GM19023 (cell line): ENCODE measurements around the gene ARHGEF26.
A peak's percentile ranks its signal among the peaks of the same experiment; 100 is the strongest.
"Not testable (repeated sequence)": the region's sequence is repeated elsewhere in the genome, so short reads cannot be mapped to it uniquely, and the experiment has no call there.

Experiments used
- ATAC-seq: cut with Tn5 transposase; IDR thresholded peaks from one replicate; pipeline ENCODE4 v1.9.1; 2021; ENCODE audit warnings: mild to moderate bottlenecking, moderate library complexity; ENCODE audit not compliant: unreplicated experiment

ARHGEF26 gene

GRCh38 chr3:154120961-154121700 is at the start of gene ARHGEF26:
ARHGEF26 (plus strand) TSS chr3:154121390; CDS start chr3:154121993, 603 bp downstream.
- peak; percentile 62 for ATAC-seq

- ATAC-seq: no peak
Measured at GRCh38 chr3:154074966-154075365, 46.2 kb upstream of the ARHGEF26 start.

- no peak for ATAC-seq
Measured at GRCh38 chr3:154078672-154079071, 42.5 kb upstream of the ARHGEF26 start.

- no peak for ATAC-seq
Measured at GRCh38 chr3:154081305-154081704, 39.9 kb upstream of the ARHGEF26 start.

DNA sequence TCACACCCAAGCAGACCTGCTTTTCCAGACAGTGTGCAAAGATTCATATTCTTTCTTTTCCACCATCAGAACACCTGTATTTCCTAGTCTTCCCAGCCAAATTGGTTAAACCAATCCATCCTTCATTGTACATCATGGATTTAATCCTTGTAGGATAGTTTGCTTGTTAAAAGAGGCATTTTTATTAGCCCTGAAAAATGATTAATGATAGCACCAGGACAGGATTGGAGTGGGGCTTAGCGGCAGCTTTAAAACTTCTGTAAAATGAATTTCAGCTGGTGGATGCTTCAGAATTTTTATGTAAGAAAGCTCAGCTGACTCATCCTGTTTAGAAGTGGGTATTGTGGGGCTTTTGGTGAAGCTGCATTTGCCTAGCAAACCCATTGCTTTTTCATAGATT is 36.1 kb upstream of the ARHGEF26 start:
- ATAC-seq: no peak

DNA sequence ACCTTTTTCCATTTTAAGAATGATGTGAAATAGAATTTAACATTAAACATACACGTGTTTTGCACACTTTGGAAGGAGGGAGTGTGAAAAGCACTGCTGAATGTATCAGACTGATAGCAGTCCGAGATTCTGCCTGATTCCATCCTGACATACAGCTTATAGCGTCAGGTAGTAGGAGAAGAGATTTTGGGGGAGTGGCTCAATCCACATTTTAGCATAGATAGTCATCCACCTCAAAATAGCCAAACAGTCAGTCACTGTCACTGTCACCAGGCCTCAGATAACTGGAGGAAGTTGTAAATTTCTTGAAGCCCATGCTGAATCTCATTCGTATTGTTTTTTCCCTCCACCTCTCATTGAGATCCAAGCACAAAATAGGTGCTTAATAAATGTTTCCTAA is 35.4 kb upstream of the ARHGEF26 start:
- no peak for ATAC-seq

DNA sequence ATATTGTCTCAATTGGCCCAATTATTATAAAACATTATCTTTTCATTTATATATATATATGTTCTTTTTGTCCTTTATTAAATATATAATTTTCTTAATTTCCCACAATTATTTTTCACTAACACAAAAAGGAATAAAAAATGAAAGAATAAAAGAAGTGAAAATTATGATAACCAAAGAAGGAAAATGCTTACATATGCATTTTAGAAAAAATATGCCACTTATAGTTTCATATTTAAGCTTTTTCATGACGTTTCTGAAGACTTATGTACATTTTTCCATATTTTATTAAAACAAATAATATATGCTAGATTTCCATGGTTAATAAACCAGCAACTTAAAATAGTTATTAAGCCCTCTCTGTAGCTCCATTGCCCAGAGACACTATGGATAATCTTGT is 34.9 kb upstream of the ARHGEF26 start:
- no peak for ATAC-seq

GRCh38 chr3:154087756-154088480 is 33.3 kb upstream of the ARHGEF26 start:
- ATAC-seq: not testable (repeated sequence)

GRCh38 chr3:154089421-154090420 is 31.5 kb upstream of the ARHGEF26 start:
- ATAC-seq: no peak

DNA sequence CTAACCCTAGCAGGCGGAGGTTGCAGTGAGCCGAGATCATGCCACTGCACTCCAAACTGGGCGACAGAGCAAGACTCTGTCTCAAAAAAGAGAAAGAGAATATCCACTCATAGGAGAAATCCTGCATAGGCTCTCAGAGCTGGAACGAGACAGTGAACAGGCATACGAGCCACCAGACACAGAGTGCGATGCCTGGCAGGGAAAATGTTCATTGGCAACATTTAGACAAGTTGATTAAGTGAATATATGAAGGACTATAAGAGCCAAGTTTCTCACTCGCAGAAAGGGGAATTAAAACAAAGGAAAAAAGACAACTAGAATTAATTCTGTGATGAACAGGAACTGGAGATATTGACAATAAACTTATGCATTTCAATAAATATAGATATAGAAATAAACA is 27.1 kb upstream of the ARHGEF26 start:
- no peak for ATAC-seq

DNA sequence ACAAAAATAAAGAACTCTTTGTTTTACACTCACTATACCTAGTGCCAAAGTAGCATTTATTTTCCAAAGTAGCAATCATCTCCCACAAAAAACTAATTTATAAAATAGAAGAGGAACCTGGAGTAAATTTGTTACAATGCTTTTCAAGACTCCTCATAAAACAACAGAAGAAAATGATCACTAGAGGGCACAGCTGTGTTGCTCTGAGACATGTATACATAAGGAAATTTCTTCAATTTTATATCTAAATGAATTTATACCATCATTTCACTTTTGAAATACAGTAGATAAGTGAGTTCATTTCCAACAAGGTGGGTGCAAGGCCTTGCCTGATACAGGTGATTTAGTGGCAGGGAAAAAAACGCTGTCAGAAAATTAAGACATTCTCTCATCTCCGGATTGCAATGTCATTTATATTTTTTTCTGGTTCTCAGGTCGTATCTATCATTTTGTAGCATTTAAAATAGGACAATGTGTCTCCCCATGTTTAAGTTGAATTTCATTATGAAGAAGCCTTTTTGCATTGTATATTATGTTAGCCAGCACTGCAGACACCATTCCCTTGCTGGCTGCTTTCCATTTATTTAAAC is 25.3 kb upstream of the ARHGEF26 start:
- ATAC-seq: no peak

GRCh38 chr3:154098376-154098775 is 22.8 kb upstream of the ARHGEF26 start:
- no peak for ATAC-seq

- ATAC-seq: no peak
Measured at GRCh38 chr3:154100556-154100955, 20.6 kb upstream of the ARHGEF26 start.

DNA sequence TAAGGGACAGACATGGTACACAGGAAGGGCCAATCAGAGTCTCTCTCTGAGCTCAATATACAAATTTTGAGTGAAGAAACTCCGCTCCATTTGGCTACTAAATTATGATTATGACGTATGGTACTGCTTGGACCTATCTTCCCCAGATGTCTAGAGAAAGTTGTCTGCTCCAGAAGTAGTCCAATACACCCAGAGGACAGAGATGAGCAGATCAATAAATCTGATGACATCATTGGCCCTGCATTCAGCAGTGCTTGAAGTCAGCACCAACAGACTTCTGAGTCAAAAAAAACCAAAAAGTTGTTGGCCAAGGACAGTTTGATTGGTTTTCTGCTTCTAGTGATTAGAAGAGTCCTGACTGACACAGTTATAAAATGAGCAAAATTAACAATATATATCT is 19.9 kb upstream of the ARHGEF26 start:
- no peak for ATAC-seq

- no peak for ATAC-seq
Measured at GRCh38 chr3:154102225-154102624, 19.0 kb upstream of the ARHGEF26 start.

DNA sequence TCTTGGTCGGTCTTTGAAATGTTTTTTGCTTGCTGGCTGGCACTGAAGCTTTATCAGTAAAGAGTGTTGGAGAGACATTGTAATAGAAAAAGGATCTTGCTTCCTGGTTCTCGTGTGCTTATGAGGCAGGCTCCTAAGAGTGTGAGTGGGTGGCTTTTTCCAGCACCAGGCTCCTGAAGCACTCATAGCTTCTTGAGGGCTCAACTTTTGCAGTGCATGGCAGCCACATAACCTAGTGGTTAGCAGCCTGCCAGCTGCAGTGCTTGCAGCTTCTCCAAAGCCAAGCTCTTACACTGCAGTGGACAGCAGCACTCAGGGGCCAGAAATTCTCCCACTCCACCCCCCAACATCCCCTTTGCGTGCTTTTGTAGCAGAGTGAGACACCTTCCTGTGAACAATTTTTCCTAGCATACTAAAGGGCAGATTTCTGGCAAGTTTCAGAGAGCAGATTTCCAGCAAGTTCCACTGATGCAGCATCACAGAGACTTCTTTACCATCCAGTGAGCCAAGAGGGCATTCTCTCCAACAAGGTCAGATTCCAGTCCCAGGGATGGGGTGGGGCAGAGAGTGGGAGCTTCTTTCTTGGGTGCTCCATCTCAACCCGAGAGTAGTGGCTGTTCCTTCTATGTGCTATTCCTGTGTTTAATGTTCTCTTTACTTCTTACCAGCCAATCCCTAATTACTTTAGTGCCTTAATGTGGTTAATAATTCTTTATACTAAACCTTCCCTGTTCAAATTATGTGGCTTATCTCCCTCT is 15.8 kb upstream of the ARHGEF26 start:
- no peak for ATAC-seq

- no peak for ATAC-seq
Measured at GRCh38 chr3:154111365-154111935, 9.7 kb upstream of the ARHGEF26 start.

DNA sequence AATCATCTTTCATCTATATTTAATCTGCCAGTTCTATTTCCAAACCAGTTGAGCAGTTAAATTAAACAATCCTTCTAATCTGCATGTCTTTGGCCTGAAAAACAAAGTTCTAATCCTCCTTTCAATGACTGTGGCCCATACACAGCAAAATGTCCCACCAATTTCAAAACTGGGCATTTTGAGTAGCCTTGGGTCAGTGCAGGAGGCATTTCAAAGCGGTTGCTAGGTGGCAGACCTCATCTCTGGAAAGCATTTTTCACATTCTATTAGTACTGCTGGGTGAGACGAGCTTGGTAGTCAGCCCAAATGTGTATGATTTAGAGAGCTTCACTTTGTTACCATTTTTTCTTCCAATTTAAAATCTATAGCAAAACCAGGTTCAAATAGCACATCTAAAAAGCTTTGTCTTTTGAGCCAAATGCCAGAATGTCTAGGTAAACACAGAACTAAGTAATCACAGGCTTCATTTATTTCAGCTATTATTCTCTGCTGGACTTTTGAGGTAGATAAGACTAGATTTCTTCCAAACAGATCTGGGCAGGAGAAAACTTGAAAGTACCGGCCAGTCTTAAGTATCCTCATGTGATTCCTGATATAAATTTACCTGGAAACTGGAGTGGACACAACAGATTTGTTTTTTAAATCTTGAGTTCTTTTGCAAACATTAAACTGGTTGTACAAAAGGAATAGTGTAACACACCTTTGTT is 8.9 kb upstream of the ARHGEF26 start:
- no peak for ATAC-seq

GRCh38 chr3:154113609-154114008 is 7.6 kb upstream of the ARHGEF26 start:
- ATAC-seq: no peak
